GM12878 (cell line): ENCODE measurements around the gene BMP7. TPM values are rescaled to one million over a fixed set of nuclear protein-coding genes. Genes with fewer than 3 reads are reported as not detected.

Source experiments
- ATAC-seq: fragments of 200-7000 bp; cut with Tn5 transposase; 3 replicates; pipeline ENCODE4 v1.9.1; 2020; ENCODE audit warnings: mild to moderate bottlenecking, moderate library complexity
- BruUV-seq: library from RNA; stranded (reverse); fragments of 400-500 nt; replicated peaks from 2 replicates; lab custom pipeline; 2021; lab: Mats Ljungman, UMichigan
- CTCF ChIA-PET: fragments of 300-600 bp; sonication (Branson Sonifier 250); formaldehyde crosslinking; extraction: SDS; loops from one replicate; lab custom pipeline; 2021; ENCODE audit warnings: inconsistent platforms; lab: Yijun Ruan, JAX
- POLR2A ChIA-PET: fragments of 350-600 bp; formaldehyde crosslinking; extraction: SDS; loops from one replicate; lab custom pipeline; 2021; ENCODE audit warnings: inconsistent platforms; lab: Charles Lee
- RAD21 ChIA-PET: fragments of 300-600 bp; sonication (Branson Sonifier 250); formaldehyde crosslinking; loops from one replicate; lab custom pipeline; 2023; ENCODE audit warnings: antibody characterized with exemption; ENCODE audit not compliant: unreplicated experiment; lab: Charles Lee
- SMC1A ChIA-PET: fragments of 300-600 bp; sonication (Branson Sonifier 250); formaldehyde crosslinking; loops from one replicate; lab custom pipeline; 2023; ENCODE audit not compliant: unreplicated experiment, uncharacterized antibody; lab: Charles Lee
- DNase-seq: peaks from one replicate; pipeline ENCODE4 v3.0.0-alpha.2; 2011; ENCODE audit warnings: low read depth, low spot score
- FAIRE-seq: peaks from 3 replicates; lab custom pipeline; 2011; peaks lifted over from hg19 to GRCh38; lab: Jason Lieb, UNC
- H2AFZ ChIP-seq: 2 replicates; pipeline ENCODE4 v1.6.0; 2011; ENCODE audit warnings: low read depth, low read length, control low read depth; ENCODE audit not compliant: control insufficient read depth
- H3K27ac ChIP-seq: 2 replicates; pipeline ENCODE4 v1.5.1; 2011; ENCODE audit warnings: control low read depth; ENCODE audit not compliant: control insufficient read depth, insufficient read depth
- H3K27me3 ChIP-seq, 2 experiments: replicated peaks in 1 of 2; 2 replicates each; pipeline versions ENCODE4 v1.6.0 to v1.6.1; 2011; ENCODE audit warnings: low read length in 1 of 2; ENCODE audit not compliant: control insufficient read depth in 2 of 2, insufficient read depth in 2 of 2
- H3K36me3 ChIP-seq, 2 experiments: 2 replicates each; pipeline ENCODE4 v1.5.1; 2011; ENCODE audit warnings: low read length in 1 of 2; ENCODE audit not compliant: control insufficient read depth in 2 of 2, insufficient read depth in 2 of 2
- H3K4me1 ChIP-seq: 2 replicates; pipeline ENCODE4 v1.6.1; 2011; ENCODE audit warnings: mild to moderate bottlenecking, low read length, moderate library complexity, mixed read lengths; ENCODE audit not compliant: control insufficient read depth, insufficient read depth
- H3K4me2 ChIP-seq: 2 replicates; pipeline ENCODE4 v1.6.0; 2011; ENCODE audit warnings: control low read depth; ENCODE audit not compliant: control insufficient read depth, insufficient read depth
- H3K4me3 ChIP-seq: fragments of 200-600 bp; sonication (generic); 2 replicates; pipeline ENCODE4 v1.5.1; 2016
- H3K79me2 ChIP-seq: 2 replicates; pipeline ENCODE4 v1.6.0; 2011; ENCODE audit warnings: low read length; ENCODE audit not compliant: control insufficient read depth, insufficient read depth
- H3K9ac ChIP-seq: 2 replicates; pipeline ENCODE4 v1.8.0; 2011; ENCODE audit warnings: low read length, control low read depth, mixed read lengths; ENCODE audit not compliant: control insufficient read depth, insufficient read depth
- H3K9me3 ChIP-seq: replicated peaks from 3 replicates; pipeline ENCODE4 v1.5.1; 2011; ENCODE audit warnings: mild to moderate bottlenecking, low read length; ENCODE audit not compliant: control insufficient read depth, insufficient read depth
- H4K20me1 ChIP-seq: 2 replicates; pipeline ENCODE4 v1.6.0; 2011; ENCODE audit not compliant: control insufficient read depth, insufficient read depth
- BHLHE40 ChIP-seq, 2 experiments: fragments of 450-650 bp in 1 of 2; IDR thresholded peaks; 2 replicates each; pipeline ENCODE4 v1.6.1; 2011 to 2017; ENCODE audit warnings: low read depth in 2 of 2, borderline replicate concordance in 1 of 2, improper control_type of control experiment in 1 of 2, low read length in 1 of 2, mild to moderate bottlenecking in 1 of 2
- ETV6 ChIP-seq, 2 experiments: fragments of 450-650 bp in 1 of 2; IDR thresholded peaks in 1 of 2; conservative IDR thresholded peaks in 1 of 2; 2 replicates each; pipeline ENCODE4 v1.6.1; 2014; ENCODE audit warnings: antibody characterized with exemption in 1 of 2, borderline replicate concordance in 1 of 2, low read depth in 1 of 2, mild to moderate bottlenecking in 1 of 2, moderate library complexity in 1 of 2
- NFXL1 ChIP-seq: fragments of 450-650 bp; IDR thresholded peaks from 2 replicates; pipeline ENCODE4 v1.6.1; 2017; ENCODE audit warnings: antibody characterized with exemption, mild to moderate bottlenecking, borderline replicate concordance
- SKIL ChIP-seq: fragments of 450-650 bp; IDR thresholded peaks from 2 replicates; pipeline ENCODE4 v1.6.1; 2017; ENCODE audit warnings: mild to moderate bottlenecking, low read depth, inconsistent platforms; ENCODE audit not compliant: poor library complexity, severe bottlenecking
- ZBTB11 ChIP-seq: fragments of 450-650 bp; formaldehyde crosslinking; IDR thresholded peaks from 2 replicates; pipeline ENCODE4 v1.5.0; 2022; ENCODE audit warnings: mild to moderate bottlenecking, missing genetic modification characterization
- WGBS: methylation state at CpG from one replicate; pipeline ENCODE4 v1.1.6; 2016; ENCODE audit warnings: low lambda C conversion rate; ENCODE audit not compliant: insufficient replicate concordance, insufficient coverage; ENCODE audit errors: missing lambda C conversion rate; 5-methylcytosine and 5-hydroxymethylcytosine counted together
- in situ Hi-C: fragments of 300-500 bp; cut with MboI; formaldehyde crosslinking; loops from 9 replicates; pipeline ENCODE4 v1.14.3; 2018; ENCODE audit warnings: mixed read lengths
- intact Hi-C: fragments of 100-400 bp; cut with micrococcal nuclease; formaldehyde crosslinking; loops from one replicate; pipeline ENCODE4 v1.14.2; 2022; ENCODE audit not compliant: unreplicated experiment
- polyA plus RNA-seq, 11 experiments: library from polyadenylated mRNA; depleted of rRNA in 4 of 11; unstranded in 6 of 11; stranded (reverse) in 5 of 11; fragments of >200 nt; fragmentation: Nextera tagmentation in 4 of 11; fragmentation: Illumina TruSeq in 1 of 11; extraction: Ambion mirVana in 4 of 11; extraction: Trizol in 1 of 11; gene quantifications; 1 replicate in 1 of 11; 2 replicates in 10 of 11; pipeline versions ENCODE4 v1.2.1 to v1.2.3, GENCODE V29; 2011 to 2016; ENCODE audit warnings: inconsistent platforms in 2 of 11, missing spikeins in 2 of 11, low read depth in 1 of 11
- total RNA-seq, 4 experiments: library from RNA; depleted of rRNA in 3 of 4; stranded (reverse); fragments of >200 nt in 3 of 4; fragmentation: Illumina TruSeq in 1 of 4; extraction: Trizol in 1 of 4; gene quantifications; 2 replicates each; pipeline versions ENCODE4 v1.2.1 to v1.2.3, GENCODE V29; 2013 to 2021

BMP7 gene
- total and polyA plus RNA-seq, 10 of the 15 experiments (the other 5 are each of a cell fraction or from before 2014, with no cell fraction given): 0.18 to 0.51 (median 0.28) TPM; not detected in 7

GRCh38 chr20:57185188-57185743 lies 81.2 kb downstream of the BMP7 start:
- H3K27ac ChIP-seq: no peak overlapping the region
- BruUV-seq: no TSS peak
- no peak for ATAC-seq
- intact Hi-C loops (no loop called here), in situ Hi-C loops (no loop called here)
- DNase-seq: no peak
- WGBS: 0% methylated on average over 3 of the region's 3 CpGs
- FAIRE-seq: no peak
- H3K4me1 ChIP-seq: no peaks in the 10 kb centered on the region
- H3K79me2 ChIP-seq: no peaks in the 10 kb centered on the region
- CTCF ChIA-PET: no interaction called here
- no peak overlapping the region for H3K9ac ChIP-seq
- RAD21 ChIA-PET: no interaction called here
- no peak for TF ChIP-seq BHLHE40 (IDR thresholded peaks at IDR 0.05; ENCODE audit: borderline replicate concordance in 1 of 2, low read depth in 2 of 2, low read length in 1 of 2)
- TF ChIP-seq ETV6 (conservative IDR thresholded peaks at IDR 0.05 in 1 of 2, IDR thresholded peaks at IDR 0.05 in 1 of 2; ENCODE audit: borderline replicate concordance in 1 of 2, low read depth in 1 of 2): peak in 1 of 2 experiments; percentile 59; a peak in 2 of 4 replicates
- TF ChIP-seq NFXL1: peak; percentile 46; the same call in 1 of the 2 replicates
- SMC1A ChIA-PET: no interaction called here
- no peak overlapping the region for H3K4me2 ChIP-seq
- H3K36me3 ChIP-seq: no peaks in the 10 kb centered on the region
- H4K20me1 ChIP-seq: no peaks in the 10 kb centered on the region; the same call in 1 of the 2 replicates
- H3K9me3 ChIP-seq: no peaks in the 10 kb centered on the region
- POLR2A ChIA-PET: no interaction called here
- no peaks in the 10 kb centered on the region; a peak in 1 of 4 replicates for H3K27me3 ChIP-seq
- H2AFZ ChIP-seq: no peak overlapping the region
- H3K4me3 ChIP-seq: no peak overlapping the region

GRCh38 chr20:57183457-57184009 lies 82.9 kb downstream of the BMP7 start:
- no peak for DNase-seq
- H2AFZ ChIP-seq: no peak overlapping the region
- no peak for FAIRE-seq
- POLR2A ChIA-PET: no interaction called here
- SMC1A ChIA-PET: no interaction called here
- H3K4me1 ChIP-seq: no peaks in the 10 kb centered on the region
- no peaks in the 10 kb centered on the region for H3K36me3 ChIP-seq
- H3K27me3 ChIP-seq: no peaks in the 10 kb centered on the region; a peak in 3 of 4 replicates
- no peaks in the 10 kb centered on the region for H3K79me2 ChIP-seq
- 16% methylated on average over 19 of the region's 19 CpGs for WGBS
- no peak overlapping the region for H3K9ac ChIP-seq
- no peak for ATAC-seq
- RAD21 ChIA-PET: no interaction called here
- TF ChIP-seq NFXL1: peak; percentile 23; the same call in 1 of the 2 replicates
- TF ChIP-seq SKIL: no peak
- no peak for TF ChIP-seq ZBTB11
- TF ChIP-seq ETV6 (conservative IDR thresholded peaks at IDR 0.05 in 1 of 2, IDR thresholded peaks at IDR 0.05 in 1 of 2; ENCODE audit: borderline replicate concordance in 1 of 2, low read depth in 1 of 2): 0 out of 4 replicates have a peak, but pooled peaks of 1 of the 2 experiments have one; percentile 58
- H3K4me2 ChIP-seq: no peak overlapping the region
- no peaks in the 10 kb centered on the region for H4K20me1 ChIP-seq
- no TSS peak for BruUV-seq
- no peaks in the 10 kb centered on the region for H3K9me3 ChIP-seq
- intact Hi-C loops: no loop called here
- H3K27ac ChIP-seq: no peak overlapping the region
- in situ Hi-C loops: no loop called here
- no peak overlapping the region for H3K4me3 ChIP-seq
- CTCF ChIA-PET: no interaction called here
